ENCODE results near the gene NT5C2. TPM values are rescaled to one million over a fixed set of nuclear protein-coding genes. Genes with fewer than 3 reads are reported as not detected.
A peak's percentile ranks its signal among the peaks of the same experiment; 100 is the strongest.

NT5C2 gene
- total RNA-seq, 4 donors from 2014 or later: 36.0 to 53.6 (median 40.8) TPM

DNA sequence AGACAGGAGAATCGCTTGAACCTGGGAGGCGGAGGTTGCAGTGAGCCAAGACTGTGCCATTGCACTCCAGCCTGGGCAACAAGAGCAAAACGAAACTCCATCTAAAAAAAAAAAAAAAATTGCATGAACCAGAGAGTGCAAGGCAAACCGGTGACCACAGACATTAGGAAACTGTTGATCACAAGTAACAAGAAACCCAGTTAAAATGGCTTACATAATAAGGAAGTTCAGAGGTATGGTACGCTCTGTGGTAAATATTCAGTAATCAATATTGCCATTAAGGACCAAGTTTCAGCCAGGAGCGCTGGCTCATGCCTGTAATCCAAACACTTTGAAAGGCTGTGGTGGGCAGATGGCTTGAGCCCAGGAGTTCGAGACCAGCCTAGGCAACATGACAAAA is 9.2 kb upstream of the NT5C2 start:
- H3K4me3 ChIP-seq (ENCODE audit: low read depth, poor library complexity, severe bottlenecking): no peak overlapping the region
- TF ChIP-seq CTCF (IDR thresholded peaks at IDR 0.05): no peak
- no peak for TF ChIP-seq POLR2A (IDR thresholded peaks at IDR 0.05)
- intact Hi-C loops (cut with DNase I; ENCODE audit: low total_unique reads): no loop called here
- 78 to 80% methylated on average over 7 of the region's 7 CpGs for WGBS, 2 donors
- no peak for DNase-seq (ENCODE audit: low spot score in 2 of 2)

- no peak for DNase-seq (ENCODE audit: low spot score in 2 of 2)
- H3K4me3 ChIP-seq (ENCODE audit: low read depth, poor library complexity, severe bottlenecking): no peak overlapping the region
- TF ChIP-seq CTCF (IDR thresholded peaks at IDR 0.05): no peak
- TF ChIP-seq POLR2A (IDR thresholded peaks at IDR 0.05): no peak
- intact Hi-C loops (cut with DNase I; ENCODE audit: low total_unique reads): no loop called here
- WGBS, 2 donors: 88 to 97% methylated on average over 1 of the region's 1 CpG
Measured at GRCh38 chr10:103199488-103199887, 6.4 kb upstream of the NT5C2 start.

GRCh38 chr10:103198648-103199047 is 5.6 kb upstream of the NT5C2 start:
- intact Hi-C loops (cut with DNase I; ENCODE audit: low total_unique reads): no loop called here
- TF ChIP-seq POLR2A (IDR thresholded peaks at IDR 0.05): no peak
- TF ChIP-seq CTCF (IDR thresholded peaks at IDR 0.05): no peak
- WGBS, 2 donors: 90 to 93% methylated on average over 8 of the region's 8 CpGs
- DNase-seq (ENCODE audit: low spot score in 2 of 2): no peak
- H3K4me3 ChIP-seq (ENCODE audit: low read depth, poor library complexity, severe bottlenecking): no peak overlapping the region

DNA sequence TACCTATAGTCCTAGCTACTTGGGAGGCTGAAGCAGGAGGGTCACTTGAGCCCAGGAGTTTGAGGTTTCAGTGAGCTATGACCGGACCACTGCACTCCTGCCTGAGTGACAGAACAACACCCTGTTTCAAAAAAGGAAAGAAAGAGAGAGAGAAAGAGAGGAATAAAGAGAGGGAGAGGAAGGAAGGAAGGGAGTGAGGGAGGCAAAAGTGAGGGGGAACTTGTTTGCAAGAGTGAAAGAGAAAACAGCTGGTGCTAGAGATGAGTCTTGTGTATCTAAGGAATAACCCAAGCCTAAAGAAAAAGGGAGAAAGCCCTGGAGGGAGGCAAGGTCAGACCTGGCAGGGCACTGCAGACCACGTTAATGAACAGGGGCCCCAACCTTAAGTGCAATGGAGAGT is 4.8 kb upstream of the NT5C2 start:
- intact Hi-C loops (cut with DNase I; ENCODE audit: low total_unique reads): no loop called here
- no peak overlapping the region for H3K4me3 ChIP-seq (ENCODE audit: low read depth, poor library complexity, severe bottlenecking)
- WGBS, 2 donors: 58 to 70% methylated on average over 2 of the region's 2 CpGs
- TF ChIP-seq POLR2A (IDR thresholded peaks at IDR 0.05): no peak
- TF ChIP-seq CTCF (IDR thresholded peaks at IDR 0.05): no peak
- DNase-seq (ENCODE audit: low spot score in 2 of 2): no peak

DNA sequence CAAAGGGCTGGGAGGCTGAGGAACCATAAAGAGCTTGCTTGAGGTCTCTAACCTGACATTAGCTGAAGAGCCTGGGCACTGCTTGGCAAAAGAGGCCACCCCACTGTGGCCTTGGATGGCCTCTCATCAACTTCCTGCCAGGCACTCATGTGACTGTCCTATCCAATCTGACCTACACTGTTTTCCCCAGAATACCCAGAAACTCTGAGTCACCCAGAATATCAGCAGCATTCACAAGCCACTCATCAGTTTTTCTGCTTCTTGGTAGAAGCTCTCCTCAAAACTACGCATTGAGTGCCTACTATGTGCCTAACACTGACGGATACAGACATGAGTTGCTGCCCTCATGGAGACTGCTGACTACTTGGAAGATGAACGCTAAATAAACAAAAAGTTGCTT is 4.1 kb upstream of the NT5C2 start:
- no peak overlapping the region for H3K4me3 ChIP-seq (ENCODE audit: low read depth, poor library complexity, severe bottlenecking)
- TF ChIP-seq CTCF (IDR thresholded peaks at IDR 0.05) (no peak), POLR2A (IDR thresholded peaks at IDR 0.05) (no peak)
- intact Hi-C loops (cut with DNase I; ENCODE audit: low total_unique reads): no loop called here
- peak; percentile 62 to 87 for DNase-seq (ENCODE audit: low spot score in 2 of 2)
- 56% methylated on average over 3 of the region's 3 CpGs for WGBS, 2 donors

- no peak for DNase-seq (ENCODE audit: low spot score in 2 of 2)
- no peak for TF ChIP-seq POLR2A (IDR thresholded peaks at IDR 0.05)
- TF ChIP-seq CTCF (IDR thresholded peaks at IDR 0.05): no peak
- 81 to 87% methylated on average over 2 of the region's 2 CpGs for WGBS, 2 donors
- no peak overlapping the region for H3K4me3 ChIP-seq (ENCODE audit: low read depth, poor library complexity, severe bottlenecking)
- intact Hi-C loops (cut with DNase I; ENCODE audit: low total_unique reads): no loop called here
Measured at GRCh38 chr10:103196516-103196915, 3.4 kb upstream of the NT5C2 start.

Data from lower leg skin (tissue), 4 donors.